ENCODE results near the gene WDR1.

- TF ChIP-seq CTCF (IDR thresholded peaks at IDR 0.05; ENCODE audit: extremely low read depth in 1 of 2, insufficient read depth in 1 of 2, low read depth in 1 of 2, low read length in 2 of 2) (no peak), POLR2A (IDR thresholded peaks at IDR 0.05; ENCODE audit: low read depth, low read length) (peak; percentile 24), EZH2 (IDR thresholded peaks at IDR 0.05; ENCODE audit: borderline replicate concordance, low read depth, low read length, severe bottlenecking) (no peak), JUN (IDR thresholded peaks at IDR 0.05; ENCODE audit: borderline replicate concordance, insufficient read depth, insufficient read length, low read depth) (no peak), MYC (IDR thresholded peaks at IDR 0.05; ENCODE audit: low read depth, low read length) (no peak), MAX (IDR thresholded peaks at IDR 0.05; ENCODE audit: insufficient read depth, insufficient read length) (no peak)
These were observed 16.9 kb downstream of the WDR1 start for GRCh38 chr4:10099499-10100325.
